ENCODE results near the gene LPCAT1.
"Not testable (repeated sequence)": the region's sequence is repeated elsewhere in the genome, so short reads cannot be mapped to it uniquely, and the experiment has no call there.

Gene LPCAT1
- total RNA-seq: 90.3 to 269 (median 194) reads per million in 4 experiments

GRCh38 chr5:1523793-1524480 lies at the start of gene LPCAT1:
LPCAT1 (minus strand) TSS chr5:1523960; CDS start chr5:1523844, 116 bp downstream.
- DNase-seq: peak; percentile 52

- not testable (repeated sequence) for DNase-seq
Observed at GRCh38 chr5:1571875-1572274, 48.1 kb upstream of the LPCAT1 start.

- DNase-seq: no peak
Observed at GRCh38 chr5:1570975-1571374, 47.2 kb upstream of the LPCAT1 start.

GRCh38 chr5:1568201-1568979 lies 44.6 kb upstream of the LPCAT1 start:
- DNase-seq: no peak

GRCh38 chr5:1567527-1568200 lies 43.9 kb upstream of the LPCAT1 start:
- not testable (repeated sequence) for DNase-seq

GRCh38 chr5:1565737-1566734 lies 42.3 kb upstream of the LPCAT1 start:
- no peak for DNase-seq

GRCh38 chr5:1564824-1565736 lies 41.3 kb upstream of the LPCAT1 start:
- DNase-seq: no peak

- DNase-seq: no peak
Observed at GRCh38 chr5:1564182-1564748, 40.5 kb upstream of the LPCAT1 start.

- DNase-seq: no peak
Observed at GRCh38 chr5:1563617-1564181, 39.9 kb upstream of the LPCAT1 start.

GRCh38 chr5:1563051-1563461 lies 39.3 kb upstream of the LPCAT1 start:
- DNase-seq: no peak

- no peak for DNase-seq
Observed at GRCh38 chr5:1562599-1562998, 38.8 kb upstream of the LPCAT1 start.

- no peak for DNase-seq
Observed at GRCh38 chr5:1561402-1561929, 37.7 kb upstream of the LPCAT1 start.

GRCh38 chr5:1560499-1560898 lies 36.7 kb upstream of the LPCAT1 start:
- DNase-seq: not testable (repeated sequence)

GRCh38 chr5:1558944-1559343 lies 35.2 kb upstream of the LPCAT1 start:
- no peak for DNase-seq

GRCh38 chr5:1557114-1557873 lies 33.5 kb upstream of the LPCAT1 start:
- DNase-seq: no peak

GRCh38 chr5:1555808-1556731 lies 32.3 kb upstream of the LPCAT1 start:
- DNase-seq: no peak

- DNase-seq: no peak
Observed at GRCh38 chr5:1555011-1555807, 31.4 kb upstream of the LPCAT1 start.
